HepG2 (cell line): ENCODE data around the gene CCL3.

Experiments used
- ATAD3A ChIP-seq: sonication (generic); formaldehyde crosslinking; IDR thresholded peaks from 2 replicates; pipeline ENCODE4 v1.4.0; 2020; ENCODE audit warnings: missing genetic modification reagents
- CEBPG ChIP-seq: IDR thresholded peaks from 2 replicates; pipeline ENCODE4 v1.6.1; 2016
- HNF4G ChIP-seq, 2 experiments: sonication (generic) in 1 of 2; formaldehyde crosslinking in 1 of 2; IDR thresholded peaks; 2 replicates each; pipeline versions ENCODE4 v1.4.0 to v1.6.1; 2011 to 2020; ENCODE audit warnings: borderline replicate concordance in 2 of 2, low read depth in 2 of 2, mild to moderate bottlenecking in 2 of 2, low read length in 1 of 2, missing genetic modification reagents in 1 of 2, moderate library complexity in 1 of 2
- MLXIP ChIP-seq: sonication (generic); formaldehyde crosslinking; IDR thresholded peaks from 2 replicates; pipeline ENCODE4 v1.9.0; 2021; ENCODE audit warnings: missing genetic modification reagents, borderline replicate concordance
- MZF1 ChIP-seq: sonication (generic); formaldehyde crosslinking; IDR thresholded peaks from 2 replicates; pipeline ENCODE4 v1.8.1; 2023; ENCODE audit warnings: mild to moderate bottlenecking, missing genetic modification reagents, borderline replicate concordance
- PPARG ChIP-seq: conservative IDR thresholded peaks from 2 replicates; pipeline ENCODE4 v1.6.1; 2016; ENCODE audit warnings: missing biosample characterization, missing genetic modification reagents
- ZBTB26 ChIP-seq: IDR thresholded peaks from 2 replicates; pipeline ENCODE4 v1.6.1; 2016; ENCODE audit warnings: missing compliant biosample characterization, missing genetic modification reagents, borderline replicate concordance
- ZNF644 ChIP-seq: IDR thresholded peaks from 2 replicates; pipeline ENCODE4 v1.6.1; 2016; ENCODE audit warnings: low read depth
- ZNF670 ChIP-seq: sonication (generic); formaldehyde crosslinking; IDR thresholded peaks from 2 replicates; pipeline ENCODE4 v1.8.0; 2022; ENCODE audit warnings: mild to moderate bottlenecking, missing genetic modification reagents, borderline replicate concordance
- TF ChIP-seq, protein P1 (sequence below): sonication (generic); formaldehyde crosslinking; IDR thresholded peaks from 2 replicates; pipeline ENCODE4 v1.4.0; 2020; ENCODE audit warnings: missing genetic modification reagents

DNA sequence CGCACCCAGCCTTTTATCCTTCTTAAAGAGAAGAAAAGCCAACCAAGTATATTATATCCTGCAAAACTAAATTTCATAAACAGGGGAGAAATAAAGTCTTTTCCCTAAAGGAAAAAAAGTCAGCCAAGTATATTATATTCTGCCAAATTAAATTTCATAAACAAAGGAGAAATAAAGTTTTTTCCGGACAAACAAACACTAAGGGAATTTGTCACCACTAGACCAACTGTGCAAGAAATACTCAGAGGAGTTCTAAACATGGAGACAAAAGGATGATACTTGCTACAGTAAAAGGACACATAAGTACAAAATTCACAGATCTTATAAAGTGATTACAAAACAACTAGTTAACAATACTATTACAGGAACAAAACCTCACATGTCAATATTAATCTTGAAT lies 40.3 kb downstream of the CCL3 start:
- TF ChIP-seq ZNF670 = no peak
- no peak for TF ChIP-seq ATAD3A (CRISPR knock-in tag)
- no peak for TF ChIP-seq HNF4G (IDR thresholded peaks at IDR 0.05; ENCODE audit: borderline replicate concordance, low read depth, low read length)
- no peak for TF ChIP-seq HNF4G (CRISPR knock-in tag; IDR thresholded peaks at IDR 0.05; ENCODE audit: borderline replicate concordance, low read depth)
- TF ChIP-seq, protein P1, sequence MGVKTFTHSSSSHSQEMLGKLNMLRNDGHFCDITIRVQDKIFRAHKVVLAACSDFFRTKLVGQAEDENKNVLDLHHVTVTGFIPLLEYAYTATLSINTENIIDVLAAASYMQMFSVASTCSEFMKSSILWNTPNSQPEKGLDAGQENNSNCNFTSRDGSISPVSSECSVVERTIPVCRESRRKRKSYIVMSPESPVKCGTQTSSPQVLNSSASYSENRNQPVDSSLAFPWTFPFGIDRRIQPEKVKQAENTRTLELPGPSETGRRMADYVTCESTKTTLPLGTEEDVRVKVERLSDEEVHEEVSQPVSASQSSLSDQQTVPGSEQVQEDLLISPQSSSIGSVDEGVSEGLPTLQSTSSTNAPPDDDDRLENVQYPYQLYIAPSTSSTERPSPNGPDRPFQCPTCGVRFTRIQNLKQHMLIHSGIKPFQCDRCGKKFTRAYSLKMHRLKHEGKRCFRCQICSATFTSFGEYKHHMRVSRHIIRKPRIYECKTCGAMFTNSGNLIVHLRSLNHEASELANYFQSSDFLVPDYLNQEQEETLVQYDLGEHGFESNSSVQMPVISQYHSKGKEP (CRISPR knock-in tag) = no peak
- no peak for TF ChIP-seq ZNF644 (CRISPR knock-in tag)
- TF ChIP-seq ZBTB26 (CRISPR knock-in tag) = no peak
- no peak for TF ChIP-seq PPARG (CRISPR knock-in tag)
- no peak for TF ChIP-seq CEBPG (CRISPR knock-in tag)
- no peak for TF ChIP-seq MLXIP (CRISPR knock-in tag)
- no peak for TF ChIP-seq MZF1 (CRISPR knock-in tag)
